Ovary (tissue), 9 donors: Measurements from ENCODE around the gene KPNA6. TPM values are rescaled to one million over a fixed set of nuclear protein-coding genes. Genes with fewer than 3 reads are reported as not detected.

ENCODE experiments used
- DNase-seq, 5 donors: peaks; one replicate each; pipeline ENCODE4 v3.0.0-alpha.2; 2019 to 2020
- H3K27ac ChIP-seq, 2 donors: fragments of 200-600 bp; one replicate each; pipeline versions ENCODE4 v1.5.1 to v1.8.0; 2019 to 2022
- H3K27me3 ChIP-seq: fragments of 200-600 bp; one replicate; pipeline ENCODE4 v1.8.0; 2022
- H3K36me3 ChIP-seq: fragments of 200-600 bp; sonication (generic); one replicate; pipeline ENCODE4 v1.5.1; 2019
- H3K4me1 ChIP-seq: one replicate; pipeline ENCODE4 v1.8.1; 2013; ENCODE audit warnings: mild to moderate bottlenecking, moderate library complexity; ENCODE audit not compliant: insufficient read depth
- H3K4me3 ChIP-seq: fragments of 200-600 bp; sonication (generic); one replicate; pipeline ENCODE4 v1.5.1; 2017
- H3K9me3 ChIP-seq, 2 donors: fragments of 200-600 bp in 1 of 2; sonication (generic) in 1 of 2; one replicate each; pipeline versions ENCODE4 v1.5.1 to v1.8.1; 2013 to 2019; ENCODE audit warnings: mild to moderate bottlenecking in 1 of 2, moderate library complexity in 1 of 2
- EP300 ChIP-seq: sonication (generic); formaldehyde crosslinking; IDR thresholded peaks from one replicate; pipeline ENCODE4 v1.6.1; 2017; ENCODE audit warnings: antibody characterized with exemption
- POLR2A ChIP-seq: fragments of 450-650 bp; IDR thresholded peaks from one replicate; pipeline ENCODE4 v1.6.1; 2017; ENCODE audit warnings: antibody characterized with exemption, mild to moderate bottlenecking, moderate library complexity
- WGBS, 3 donors: extraction: QIAGEN DNeasy Blood & Tissue Kit in 1 of 3; methylation state at CpG; one replicate each; pipeline versions ENCODE4 v1.1.5 to v1.1.7; 2013 to 2017; 5-methylcytosine and 5-hydroxymethylcytosine counted together
- intact Hi-C, 4 donors: fragments of 100-400 bp; cut with DNase I; formaldehyde crosslinking; loops; one replicate each; pipeline versions ENCODE4 v1.11.0 to v1.15.1; 2022 to 2023
- microRNA-seq, 3 donors: library from miRNA; unstranded; fragments of <30 nt; microRNA quantifications; one replicate each; pipeline versions ENCODE4 to v1.2.0, GENCODE V29; 2019 to 2020
- polyA plus RNA-seq, 2 donors: library from polyadenylated mRNA; stranded (reverse); fragments of 200-250 nt in 1 of 2; fragments of 350-450 nt in 1 of 2; fragmentation: Illumina TruSeq in 1 of 2; extraction: RNeasy Lipid Tissue Mini Kit (QIAGEN cat#74804) in 1 of 2; gene quantifications; one replicate each; pipeline ENCODE4 v1.2.3, GENCODE V29; 2013 to 2014
- small RNA-seq: library from RNA; depleted of rRNA; stranded (forward); fragments of <200 nt; gene quantifications from one replicate; pipeline ENCODE3, GENCODE V24; 2016
- total RNA-seq, 7 donors: library from RNA; depleted of rRNA in 2 of 7; stranded (reverse); fragments of >200 nt in 2 of 7; fragmentation: NEBNext Ultra II Directional in 3 of 7; extraction: Animal tissue kit (Norgen Biotek cat#: 25700) in 3 of 7; gene quantifications; one replicate each; pipeline versions ENCODE4 v1.1.0 to v1.2.4, GENCODE V29; 2016 to 2023
- TF ChIP-seq, protein P1 (sequence below), 3 donors: fragments of 450-650 bp in 2 of 3; fragments of 200-600 bp in 1 of 3; IDR thresholded peaks; one replicate each; pipeline versions ENCODE4 v1.5.1 to v1.8.0; 2016 to 2022; ENCODE audit warnings: antibody characterized with exemption in 3 of 3, mild to moderate bottlenecking in 1 of 3
- donor health status: DM: no; HTN: no; CAD: no; lungs with moderate emphysema.
- donor health status: DM: no; HTN: no; CAD: no.
- donor health status: Bipolar disorder and iron deficiency.
- donor health status: DM: yes; HTN: yes; CAD: no.
- donor health status: DM: no; HTN: no; CAD: no.
- donor health status: DM: yes; HTN: yes; CAD: no.

KPNA6 gene
- total and polyA plus RNA-seq, 9 donors = 9.3 to 57.7 (median 45.7) TPM

DNA sequence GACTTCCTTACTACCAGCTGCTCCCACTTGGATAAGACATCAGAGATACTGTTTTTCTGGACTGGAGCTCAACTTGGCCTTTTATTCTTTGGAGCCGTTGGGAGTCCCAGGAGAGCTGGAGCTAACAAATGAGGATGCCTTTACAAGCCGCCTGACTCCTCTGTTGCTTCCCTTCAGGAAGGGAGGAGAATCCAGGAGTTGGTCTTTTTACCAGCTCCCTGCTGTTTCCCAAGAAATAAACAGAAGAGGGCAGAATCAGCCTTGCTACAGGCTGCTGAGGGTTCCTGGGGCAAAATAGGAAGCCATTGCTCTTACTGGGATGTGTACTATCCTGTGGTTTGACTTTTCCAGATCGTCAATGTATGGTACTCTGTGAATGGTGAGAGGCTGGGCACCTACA is 115.8 kb downstream of the KPNA6 start:
- WGBS, 3 donors = 46 to 69% (median 65%) methylated on average over 3 of the region's 3 CpGs

DNA sequence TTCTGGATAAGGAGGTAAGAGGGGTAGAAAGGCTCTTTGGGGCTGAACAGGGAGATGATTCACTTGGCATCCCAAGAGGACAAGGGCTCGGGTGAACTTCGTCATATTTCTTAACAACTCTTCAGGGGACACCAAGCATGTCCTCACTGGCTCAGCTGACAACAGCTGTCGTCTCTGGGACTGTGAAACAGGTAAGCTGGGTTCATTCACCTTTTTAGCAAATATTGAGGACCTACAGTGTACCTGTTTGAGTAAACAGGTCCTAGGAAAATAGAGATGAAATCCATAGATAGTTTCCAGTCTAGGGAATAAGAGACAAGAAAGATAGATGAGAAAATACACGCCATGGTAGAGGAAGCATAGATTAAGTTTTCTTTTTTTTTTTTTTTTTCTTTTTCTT is 116.4 kb downstream of the KPNA6 start:
- H3K36me3 ChIP-seq = no peaks in the 10 kb centered on the region
- H3K9me3 ChIP-seq = no peaks in the 10 kb centered on the region
- H3K4me3 ChIP-seq = no peak overlapping the region
- TF ChIP-seq, protein P1, sequence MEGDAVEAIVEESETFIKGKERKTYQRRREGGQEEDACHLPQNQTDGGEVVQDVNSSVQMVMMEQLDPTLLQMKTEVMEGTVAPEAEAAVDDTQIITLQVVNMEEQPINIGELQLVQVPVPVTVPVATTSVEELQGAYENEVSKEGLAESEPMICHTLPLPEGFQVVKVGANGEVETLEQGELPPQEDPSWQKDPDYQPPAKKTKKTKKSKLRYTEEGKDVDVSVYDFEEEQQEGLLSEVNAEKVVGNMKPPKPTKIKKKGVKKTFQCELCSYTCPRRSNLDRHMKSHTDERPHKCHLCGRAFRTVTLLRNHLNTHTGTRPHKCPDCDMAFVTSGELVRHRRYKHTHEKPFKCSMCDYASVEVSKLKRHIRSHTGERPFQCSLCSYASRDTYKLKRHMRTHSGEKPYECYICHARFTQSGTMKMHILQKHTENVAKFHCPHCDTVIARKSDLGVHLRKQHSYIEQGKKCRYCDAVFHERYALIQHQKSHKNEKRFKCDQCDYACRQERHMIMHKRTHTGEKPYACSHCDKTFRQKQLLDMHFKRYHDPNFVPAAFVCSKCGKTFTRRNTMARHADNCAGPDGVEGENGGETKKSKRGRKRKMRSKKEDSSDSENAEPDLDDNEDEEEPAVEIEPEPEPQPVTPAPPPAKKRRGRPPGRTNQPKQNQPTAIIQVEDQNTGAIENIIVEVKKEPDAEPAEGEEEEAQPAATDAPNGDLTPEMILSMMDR (IDR thresholded peaks at IDR 0.05) = no peak
- no peak for TF ChIP-seq EP300
- TF ChIP-seq POLR2A = no peak
- H3K4me1 ChIP-seq = peaks cover 9% of the 10 kb centered on the region
- no peaks in the 10 kb centered on the region for H3K27me3 ChIP-seq
- intact Hi-C loops = no loop called here
- no peak for DNase-seq
- 86 to 91% (median 87%) methylated on average over 4 of the region's 4 CpGs for WGBS, 3 donors
- no peak overlapping the region for H3K27ac ChIP-seq

More for the DNA sequence above, 115.8 kb downstream of the KPNA6 start:
- Histone ChIP-seq H3K4me3 (no peak overlapping the region), H3K27ac (peak overlapping the region in 1 of 2 donors; percentile 67), H3K27me3 (no peaks in the 10 kb centered on the region), H3K9me3 (no peaks in the 10 kb centered on the region), H3K4me1 (peaks cover 9% of the 10 kb centered on the region), H3K36me3 (no peaks in the 10 kb centered on the region)
- intact Hi-C loops = no loop called here
- DNase-seq = no peak
- no peak for TF ChIP-seq EP300
- no peak for TF ChIP-seq POLR2A
- TF ChIP-seq, protein P1 (IDR thresholded peaks at IDR 0.05) = no peak

Small RNA genes within 50 kb of the gene (microRNA-seq; reads per million reads assigned to microRNA genes)
- 0 reads per million in 3 donors for gene MIR5585

Small RNA genes within 50 kb of the gene (small RNA-seq; reads per million reads assigned to genes)
- not detected for gene MIR5585
- gene RF00017 = not detected

Other genes starting within 250 kb of the KPNA6 start
- gene PTP4A2, start 169.7 kb upstream of the KPNA6 start, total RNA-seq = 100 to 1,000 TPM; 207 to 366 (median 249) TPM
- 100 to 1,000 TPM in 1 of 2 donors, 10 to 100 TPM in 1; 92.5 to 246 TPM for gene PTP4A2, start 169.7 kb upstream of the KPNA6 start, polyA plus RNA-seq
- gene KHDRBS1, start 94.2 kb upstream of the KPNA6 start, total RNA-seq = 100 to 1,000 TPM in 5 of 7 donors, 10 to 100 TPM in 2; 84.3 to 184 (median 164) TPM
- gene KHDRBS1, start 94.2 kb upstream of the KPNA6 start, polyA plus RNA-seq = 100 to 1,000 TPM; 137 to 138 TPM
- gene TMEM39B, start 35.1 kb upstream of the KPNA6 start, total RNA-seq = 10 to 100 TPM in 5 of 7 donors, 1 to 10 TPM in 2; 3.0 to 23.5 (median 15.2) TPM
- gene TMEM39B, start 35.1 kb upstream of the KPNA6 start, polyA plus RNA-seq = 10 to 100 TPM in 1 of 2 donors, 1 to 10 TPM in 1; 7.4 to 16.1 TPM
- gene TXLNA, start 71.6 kb downstream of the KPNA6 start, total RNA-seq = 10 to 100 TPM; 24.3 to 71.9 (median 50.0) TPM
- gene TXLNA, start 71.6 kb downstream of the KPNA6 start, polyA plus RNA-seq = 10 to 100 TPM; 23.9 to 33.2 TPM
- gene CCDC28B, start 92.5 kb downstream of the KPNA6 start, total RNA-seq = 1 to 10 TPM; 3.2 to 9.4 (median 6.2) TPM
- gene CCDC28B, start 92.5 kb downstream of the KPNA6 start, polyA plus RNA-seq = 1 to 10 TPM; 2.3 to 6.8 TPM
- 1 to 10 TPM; 2.3 to 3.6 (median 2.6) TPM for gene IQCC, start 97.6 kb downstream of the KPNA6 start, total RNA-seq
- gene IQCC, start 97.6 kb downstream of the KPNA6 start, polyA plus RNA-seq = 1 to 10 TPM; 2.3 to 4.7 TPM
- gene DCDC2B, start 101.0 kb downstream of the KPNA6 start, total RNA-seq = 10 to 100 TPM in 1 of 7 donors, 1 to 10 TPM in 1, under 1 TPM in 2, not detected in 3; 0.22 to 13.3 (median 0.99) TPM
- gene DCDC2B, start 101.0 kb downstream of the KPNA6 start, polyA plus RNA-seq = under 1 TPM in 1 of 2 donors, not detected in 1; 0.05 TPM
- 10 to 100 TPM; 11.6 to 34.6 (median 24.6) TPM for gene TMEM234, start 114.3 kb downstream of the KPNA6 start, total RNA-seq
- gene TMEM234, start 114.3 kb downstream of the KPNA6 start, polyA plus RNA-seq = 10 to 100 TPM in 1 of 2 donors, 1 to 10 TPM in 1; 9.4 to 13.8 TPM
- 100 to 1,000 TPM; 140 to 194 (median 161) TPM for gene EIF3I, start 114.4 kb downstream of the KPNA6 start, total RNA-seq
- 100 to 1,000 TPM; 189 to 272 TPM for gene EIF3I, start 114.4 kb downstream of the KPNA6 start, polyA plus RNA-seq
- gene FAM167B, start 139.2 kb downstream of the KPNA6 start, total RNA-seq = 1 to 10 TPM in 6 of 7 donors, not detected in 1; 1.5 to 7.8 (median 3.6) TPM
- gene FAM167B, start 139.2 kb downstream of the KPNA6 start, polyA plus RNA-seq = 1 to 10 TPM; 2.3 to 3.4 TPM
- 1 to 10 TPM in 3 of 7 donors, under 1 TPM in 4; 0.35 to 1.4 (median 0.92) TPM for gene LCK, start 143.2 kb downstream of the KPNA6 start, total RNA-seq
- 1 to 10 TPM in 1 of 2 donors, under 1 TPM in 1; 0.69 to 2.8 TPM for gene LCK, start 143.2 kb downstream of the KPNA6 start, polyA plus RNA-seq
- 100 to 1,000 TPM in 1 of 7 donors, 10 to 100 TPM in 6; 52.9 to 107 (median 89.2) TPM for gene HDAC1, start 184.0 kb downstream of the KPNA6 start, total RNA-seq
- 100 to 1,000 TPM in 1 of 2 donors, 10 to 100 TPM in 1; 66.7 to 101 TPM for gene HDAC1, start 184.0 kb downstream of the KPNA6 start, polyA plus RNA-seq
- 100 to 1,000 TPM; 105 to 667 (median 335) TPM for gene MARCKSL1, start 228.2 kb downstream of the KPNA6 start, total RNA-seq
- 100 to 1,000 TPM; 226 to 268 TPM for gene MARCKSL1, start 228.2 kb downstream of the KPNA6 start, polyA plus RNA-seq